GM12878 (cell line): ENCODE measurements around the gene C20orf144. TPM values are rescaled to one million over a fixed set of nuclear protein-coding genes. Genes with fewer than 3 reads are reported as not detected.

ENCODE experiments used
- ATAC-seq: fragments of 200-7000 bp; cut with Tn5 transposase; 3 replicates; pipeline ENCODE4 v1.9.1; 2020; ENCODE audit warnings: mild to moderate bottlenecking, moderate library complexity
- BruUV-seq: library from RNA; stranded (reverse); fragments of 400-500 nt; replicated peaks from 2 replicates; lab custom pipeline; 2021; lab: Mats Ljungman, UMichigan
- CTCF ChIA-PET: fragments of 300-600 bp; sonication (Branson Sonifier 250); formaldehyde crosslinking; extraction: SDS; loops from one replicate; lab custom pipeline; 2021; ENCODE audit warnings: inconsistent platforms; lab: Yijun Ruan, JAX
- POLR2A ChIA-PET: fragments of 350-600 bp; formaldehyde crosslinking; extraction: SDS; loops from one replicate; lab custom pipeline; 2021; ENCODE audit warnings: inconsistent platforms; lab: Charles Lee
- RAD21 ChIA-PET: fragments of 300-600 bp; sonication (Branson Sonifier 250); formaldehyde crosslinking; loops from one replicate; lab custom pipeline; 2023; ENCODE audit warnings: antibody characterized with exemption; ENCODE audit not compliant: unreplicated experiment; lab: Charles Lee
- SMC1A ChIA-PET: fragments of 300-600 bp; sonication (Branson Sonifier 250); formaldehyde crosslinking; loops from one replicate; lab custom pipeline; 2023; ENCODE audit not compliant: unreplicated experiment, uncharacterized antibody; lab: Charles Lee
- DNase-seq: peaks from one replicate; pipeline ENCODE4 v3.0.0-alpha.2; 2011; ENCODE audit warnings: low read depth, low spot score
- FAIRE-seq: peaks from 3 replicates; lab custom pipeline; 2011; peaks lifted over from hg19 to GRCh38; lab: Jason Lieb, UNC
- H2AFZ ChIP-seq: 2 replicates; pipeline ENCODE4 v1.6.0; 2011; ENCODE audit warnings: low read depth, low read length, control low read depth; ENCODE audit not compliant: control insufficient read depth
- H3K27ac ChIP-seq: 2 replicates; pipeline ENCODE4 v1.5.1; 2011; ENCODE audit warnings: control low read depth; ENCODE audit not compliant: control insufficient read depth, insufficient read depth
- H3K27me3 ChIP-seq, 2 experiments: replicated peaks in 1 of 2; 2 replicates each; pipeline versions ENCODE4 v1.6.0 to v1.6.1; 2011; ENCODE audit warnings: low read length in 1 of 2; ENCODE audit not compliant: control insufficient read depth in 2 of 2, insufficient read depth in 2 of 2
- H3K36me3 ChIP-seq, 2 experiments: 2 replicates each; pipeline ENCODE4 v1.5.1; 2011; ENCODE audit warnings: low read length in 1 of 2; ENCODE audit not compliant: control insufficient read depth in 2 of 2, insufficient read depth in 2 of 2
- H3K4me1 ChIP-seq: 2 replicates; pipeline ENCODE4 v1.6.1; 2011; ENCODE audit warnings: mild to moderate bottlenecking, low read length, moderate library complexity, mixed read lengths; ENCODE audit not compliant: control insufficient read depth, insufficient read depth
- H3K4me2 ChIP-seq: 2 replicates; pipeline ENCODE4 v1.6.0; 2011; ENCODE audit warnings: control low read depth; ENCODE audit not compliant: control insufficient read depth, insufficient read depth
- H3K4me3 ChIP-seq: fragments of 200-600 bp; sonication (generic); 2 replicates; pipeline ENCODE4 v1.5.1; 2016
- H3K79me2 ChIP-seq: 2 replicates; pipeline ENCODE4 v1.6.0; 2011; ENCODE audit warnings: low read length; ENCODE audit not compliant: control insufficient read depth, insufficient read depth
- H3K9ac ChIP-seq: 2 replicates; pipeline ENCODE4 v1.8.0; 2011; ENCODE audit warnings: low read length, control low read depth, mixed read lengths; ENCODE audit not compliant: control insufficient read depth, insufficient read depth
- H3K9me3 ChIP-seq: replicated peaks from 3 replicates; pipeline ENCODE4 v1.5.1; 2011; ENCODE audit warnings: mild to moderate bottlenecking, low read length; ENCODE audit not compliant: control insufficient read depth, insufficient read depth
- H4K20me1 ChIP-seq: 2 replicates; pipeline ENCODE4 v1.6.0; 2011; ENCODE audit not compliant: control insufficient read depth, insufficient read depth
- ASH2L ChIP-seq: fragments of 300-600, 200-600 bp; sonication (generic); IDR thresholded peaks from 2 replicates; pipeline ENCODE4 v1.6.1; 2017; ENCODE audit warnings: low read depth, mild to moderate bottlenecking, borderline replicate concordance
- GATAD2B ChIP-seq: fragments of 450-650 bp; conservative IDR thresholded peaks from 2 replicates; pipeline ENCODE4 v1.6.1; 2017; ENCODE audit warnings: low read depth, mild to moderate bottlenecking, moderate library complexity
- KLF5 ChIP-seq: fragments of 450-650 bp; IDR thresholded peaks from 2 replicates; pipeline ENCODE4 v1.6.1; 2014; ENCODE audit warnings: mild to moderate bottlenecking; ENCODE audit not compliant: partially characterized antibody
- LARP7 ChIP-seq: fragments of 450-650 bp; IDR thresholded peaks from 2 replicates; pipeline ENCODE4 v1.6.1; 2017; ENCODE audit warnings: mild to moderate bottlenecking
- PAX8 ChIP-seq: fragments of 450-650 bp; IDR thresholded peaks from 2 replicates; pipeline ENCODE4 v1.6.1; 2017; ENCODE audit warnings: mild to moderate bottlenecking, moderate library complexity
- POLR2AphosphoS5 ChIP-seq: IDR thresholded peaks from 2 replicates; pipeline ENCODE4 v1.6.1; 2011; ENCODE audit warnings: mild to moderate bottlenecking, low read length, inconsistent platforms
- RELA ChIP-seq: fragments of 450-650 bp; IDR thresholded peaks from 2 replicates; pipeline ENCODE4 v1.8.0; 2014; ENCODE audit warnings: borderline replicate concordance; ENCODE audit not compliant: partially characterized antibody
- TBL1XR1 ChIP-seq: IDR thresholded peaks from 2 replicates; pipeline ENCODE4 v1.6.1; 2012; ENCODE audit warnings: low read depth, low read length, improper control_type of control experiment
- TCF7 ChIP-seq: IDR thresholded peaks from 2 replicates; pipeline ENCODE4 v1.6.1; 2014; ENCODE audit warnings: antibody characterized with exemption, borderline replicate concordance
- ZNF622 ChIP-seq: fragments of 450-650 bp; IDR thresholded peaks from 2 replicates; pipeline ENCODE4 v1.6.1; 2017; ENCODE audit warnings: mild to moderate bottlenecking, inconsistent platforms
- WGBS: methylation state at CpG from one replicate; pipeline ENCODE4 v1.1.6; 2016; ENCODE audit warnings: low lambda C conversion rate; ENCODE audit not compliant: insufficient replicate concordance, insufficient coverage; ENCODE audit errors: missing lambda C conversion rate; 5-methylcytosine and 5-hydroxymethylcytosine counted together
- in situ Hi-C: fragments of 300-500 bp; cut with MboI; formaldehyde crosslinking; loops from 9 replicates; pipeline ENCODE4 v1.14.3; 2018; ENCODE audit warnings: mixed read lengths
- intact Hi-C: fragments of 100-400 bp; cut with micrococcal nuclease; formaldehyde crosslinking; loops from one replicate; pipeline ENCODE4 v1.14.2; 2022; ENCODE audit not compliant: unreplicated experiment
- polyA plus RNA-seq, 11 experiments: library from polyadenylated mRNA; depleted of rRNA in 4 of 11; unstranded in 6 of 11; stranded (reverse) in 5 of 11; fragments of >200 nt; fragmentation: Nextera tagmentation in 4 of 11; fragmentation: Illumina TruSeq in 1 of 11; extraction: Ambion mirVana in 4 of 11; extraction: Trizol in 1 of 11; gene quantifications; 1 replicate in 1 of 11; 2 replicates in 10 of 11; pipeline versions ENCODE4 v1.2.1 to v1.2.3, GENCODE V29; 2011 to 2016; ENCODE audit warnings: inconsistent platforms in 2 of 11, missing spikeins in 2 of 11, low read depth in 1 of 11
- total RNA-seq, 4 experiments: library from RNA; depleted of rRNA in 3 of 4; stranded (reverse); fragments of >200 nt in 3 of 4; fragmentation: Illumina TruSeq in 1 of 4; extraction: Trizol in 1 of 4; gene quantifications; 2 replicates each; pipeline versions ENCODE4 v1.2.1 to v1.2.3, GENCODE V29; 2013 to 2021
- TF ChIP-seq, protein P1 (sequence below): IDR thresholded peaks from 2 replicates; pipeline ENCODE4 v1.6.1; 2011; ENCODE audit warnings: borderline replicate concordance, low read depth, mild to moderate bottlenecking, moderate library complexity, mixed read lengths, low read length; ENCODE audit not compliant: insufficient read depth; ENCODE audit errors: extremely low read length

C20orf144 gene
- total and polyA plus RNA-seq, 10 of the 15 experiments (the other 5 are each of a cell fraction or from before 2014, with no cell fraction given): 0.04 to 0.62 (median 0.23) TPM; not detected in 2

DNA sequence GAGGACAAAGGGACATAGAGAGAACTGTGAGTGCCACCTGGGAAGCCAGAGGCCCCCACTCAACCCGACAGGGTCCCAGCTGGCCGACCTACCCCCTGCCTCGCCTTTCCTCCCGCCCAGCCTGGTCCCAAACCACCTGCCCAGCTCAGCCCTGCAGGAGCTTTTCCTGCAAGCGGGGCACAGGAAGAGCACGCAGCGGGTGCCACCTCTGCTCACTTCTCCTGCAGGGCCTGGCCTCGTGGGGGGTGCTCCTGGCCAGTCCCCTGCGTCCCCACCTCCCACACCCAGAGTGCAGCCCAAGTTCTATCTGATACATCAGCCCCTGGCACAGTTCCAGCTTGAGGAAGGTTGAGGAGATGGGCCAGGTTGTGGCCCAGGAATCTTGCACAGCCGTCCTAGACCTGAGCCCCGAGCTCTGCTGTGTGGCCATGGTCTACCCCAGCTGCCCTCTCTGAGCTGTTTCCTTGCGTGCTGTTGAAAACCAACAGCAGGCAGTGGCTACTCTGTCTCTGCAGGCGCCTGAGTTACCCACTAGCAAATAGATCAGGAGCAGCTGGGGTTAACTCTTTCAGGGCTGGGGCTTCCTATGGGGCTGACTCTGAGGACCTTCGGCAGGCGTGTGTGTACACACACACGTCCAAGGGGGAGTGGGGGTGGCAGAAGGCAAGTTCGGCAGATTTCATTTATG is 10.4 kb downstream of the C20orf144 start:
- no peak for DNase-seq
- intact Hi-C loops (no loop called here), in situ Hi-C loops (no loop called here)
- ChIA-PET SMC1A (no interaction called here), RAD21 (no interaction called here), POLR2A (interaction anchor here (1.0 kb wide), 1 partner anchor 13 kb away, joined by 3 read pairs; no protein-coding TSS in a partner anchor), CTCF (no interaction called here)
- no peaks in the 10 kb centered on the region for H3K27me3 ChIP-seq
- peaks cover 17% of the 10 kb centered on the region for H3K4me1 ChIP-seq
- WGBS: 82% methylated on average over 17 of the region's 17 CpGs
- H4K20me1 ChIP-seq: peaks cover 4% of the 10 kb centered on the region; the same call in 1 of the 2 replicates
- H3K27ac ChIP-seq: no peak overlapping the region
- FAIRE-seq: no peak
- peaks cover 2% of the 10 kb centered on the region for H3K79me2 ChIP-seq
- no peak overlapping the region for H3K4me3 ChIP-seq
- BruUV-seq: no TSS peak
- no peak overlapping the region; the same call in 1 of the 2 replicates for H3K4me2 ChIP-seq
- ATAC-seq: no peak
- no peak overlapping the region for H2AFZ ChIP-seq
- no peak overlapping the region for H3K9ac ChIP-seq
- H3K9me3 ChIP-seq: no peaks in the 10 kb centered on the region
- H3K36me3 ChIP-seq: peaks cover 0 to 1% of the 10 kb centered on the region in 2 experiments; a peak in 3 of 4 replicates
- TF ChIP-seq ASH2L (no peak), TBL1XR1 (no peak), LARP7 (no peak), PAX8 (no peak), ZNF622 (no peak), RELA (no peak), GATAD2B (no peak), KLF5 (no peak), TCF7 (no peak), POLR2AphosphoS5 (no peak)
- TF ChIP-seq, protein P1, sequence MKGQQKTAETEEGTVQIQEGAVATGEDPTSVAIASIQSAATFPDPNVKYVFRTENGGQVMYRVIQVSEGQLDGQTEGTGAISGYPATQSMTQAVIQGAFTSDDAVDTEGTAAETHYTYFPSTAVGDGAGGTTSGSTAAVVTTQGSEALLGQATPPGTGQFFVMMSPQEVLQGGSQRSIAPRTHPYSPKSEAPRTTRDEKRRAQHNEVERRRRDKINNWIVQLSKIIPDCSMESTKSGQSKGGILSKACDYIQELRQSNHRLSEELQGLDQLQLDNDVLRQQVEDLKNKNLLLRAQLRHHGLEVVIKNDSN: no peak
